ENCODE data around the gene GABRP.

GABRP gene

DNA sequence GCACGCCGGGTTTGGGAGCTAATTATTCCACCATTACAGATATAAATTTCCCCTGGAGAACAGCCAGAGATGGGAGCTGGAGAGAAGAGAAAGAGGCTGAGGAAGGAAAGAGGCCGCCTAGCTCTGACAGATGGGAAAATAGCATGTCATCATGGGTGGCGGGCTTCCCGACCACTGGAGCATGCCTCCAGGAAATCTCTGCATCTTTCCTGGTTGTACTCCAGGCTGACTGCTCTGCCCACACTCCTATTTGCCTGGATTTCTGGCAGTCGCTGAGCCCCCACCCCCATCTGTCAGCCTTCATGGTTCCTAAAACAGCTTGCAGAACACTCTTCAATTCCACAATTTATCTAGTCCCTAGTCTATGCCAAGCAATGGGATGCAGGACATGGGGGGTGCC lies 14.3 kb upstream of the GABRP start:
- Histone ChIP-seq H3K4me1 (ENCODE audit: control insufficient read depth, insufficient read depth, low read length) (no peaks in the 10 kb centered on the region), H3K36me3 (ENCODE audit: control insufficient read depth in 2 of 2, insufficient read depth in 1 of 2, low read length in 2 of 2) (no peaks in the 10 kb centered on the region), H3K4me3 (ENCODE audit: low read depth, low read length) (no peak overlapping the region), H3K9me3 (ENCODE audit: control insufficient read depth, insufficient read depth, low read depth, low read length) (no peaks in the 10 kb centered on the region), H3K27ac (ENCODE audit: extremely low read depth, low read depth, low read length) (no peak overlapping the region)
- POLR2A ChIA-PET, result no interaction called here
- no peak for TF ChIP-seq ZFP3 (tag by site-specific recombination; IDR thresholded peaks at IDR 0.05; ENCODE audit: low read depth)
- TF ChIP-seq, protein P1, sequence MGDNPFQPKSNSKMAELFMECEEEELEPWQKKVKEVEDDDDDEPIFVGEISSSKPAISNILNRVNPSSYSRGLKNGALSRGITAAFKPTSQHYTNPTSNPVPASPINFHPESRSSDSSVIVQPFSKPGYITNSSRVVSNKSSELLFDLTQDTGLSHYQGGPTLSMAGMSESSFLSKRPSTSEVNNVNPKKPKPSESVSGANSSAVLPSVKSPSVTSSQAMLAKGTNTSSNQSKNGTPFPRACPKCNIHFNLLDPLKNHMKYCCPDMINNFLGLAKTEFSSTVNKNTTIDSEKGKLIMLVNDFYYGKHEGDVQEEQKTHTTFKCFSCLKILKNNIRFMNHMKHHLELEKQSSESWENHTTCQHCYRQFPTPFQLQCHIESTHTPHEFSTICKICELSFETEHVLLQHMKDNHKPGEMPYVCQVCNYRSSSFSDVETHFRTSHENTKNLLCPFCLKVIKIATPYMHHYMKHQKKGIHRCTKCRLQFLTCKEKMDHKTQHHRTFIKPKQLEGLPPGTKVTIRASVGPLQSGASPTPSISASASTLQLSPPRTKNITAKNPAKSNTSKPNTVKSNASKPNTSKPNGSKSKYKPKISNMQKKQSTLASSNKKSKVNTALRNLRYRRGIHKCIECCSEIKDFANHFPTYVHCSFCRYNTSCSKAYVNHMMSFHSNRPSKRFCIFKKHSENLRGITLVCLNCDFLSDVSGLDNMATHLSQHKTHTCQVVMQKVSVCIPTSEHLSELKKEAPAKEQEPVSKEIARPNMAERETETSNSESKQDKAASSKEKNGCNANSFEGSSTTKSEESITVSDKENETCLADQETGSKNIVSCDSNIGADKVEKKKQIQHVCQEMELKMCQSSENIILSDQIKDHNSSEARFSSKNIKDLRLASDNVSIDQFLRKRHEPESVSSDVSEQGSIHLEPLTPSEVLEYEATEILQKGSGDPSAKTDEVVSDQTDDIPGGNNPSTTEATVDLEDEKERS (tag by site-specific recombination; IDR thresholded peaks at IDR 0.05), result no peak
- no peak for TF ChIP-seq ZNF341 (tag by site-specific recombination; IDR thresholded peaks at IDR 0.05; ENCODE audit: low read depth)
- no peak for TF ChIP-seq HOXA7 (CRISPR knock-in tag; IDR thresholded peaks at IDR 0.05; ENCODE audit: borderline replicate concordance)
- no peak for TF ChIP-seq ZNF23 (tag by site-specific recombination; IDR thresholded peaks at IDR 0.05; ENCODE audit: borderline replicate concordance)
- TF ChIP-seq ZNF266 (tag by site-specific recombination; IDR thresholded peaks at IDR 0.05; ENCODE audit: low read depth), result no peak
- no peak for TF ChIP-seq ZNF654 (tag by site-specific recombination; IDR thresholded peaks at IDR 0.05; ENCODE audit: low read depth)
- CTCF ChIA-PET, result interaction anchor here (1.4 kb wide), 1 partner anchor 21 kb away, joined by 4 read pairs; no protein-coding TSS in a partner anchor

DNA sequence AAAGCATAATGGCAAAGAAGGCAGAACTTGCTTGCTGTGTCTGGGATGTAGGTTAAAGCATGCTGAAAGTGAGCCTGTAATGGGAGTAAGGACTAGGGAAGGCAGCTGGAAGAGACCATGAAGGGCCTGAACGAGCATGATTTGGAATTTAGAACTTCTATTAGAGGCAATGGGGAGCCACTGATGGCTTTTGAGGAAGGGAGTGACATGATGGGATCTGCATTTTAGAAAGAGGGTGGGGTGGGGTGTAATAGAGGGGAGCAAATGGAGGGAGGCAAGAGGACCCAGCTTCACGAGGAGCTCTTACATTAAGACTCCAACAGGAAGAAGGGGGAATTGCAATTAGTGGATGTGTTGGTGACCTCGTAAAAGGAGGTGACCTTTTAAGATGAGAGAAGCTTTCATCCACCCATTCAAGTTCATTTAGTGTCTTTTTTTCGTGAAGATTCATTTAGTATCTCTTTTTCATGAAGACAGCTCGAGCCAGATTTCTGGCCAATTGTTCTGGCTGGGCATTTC lies 13.6 kb upstream of the GABRP start:
- Histone ChIP-seq H3K36me3 (ENCODE audit: control insufficient read depth in 2 of 2, insufficient read depth in 1 of 2, low read length in 2 of 2) (no peaks in the 10 kb centered on the region), H3K27ac (ENCODE audit: extremely low read depth, low read depth, low read length) (no peak overlapping the region), H3K9me3 (ENCODE audit: control insufficient read depth, insufficient read depth, low read depth, low read length) (no peaks in the 10 kb centered on the region), H3K4me1 (ENCODE audit: control insufficient read depth, insufficient read depth, low read length) (no peaks in the 10 kb centered on the region), H3K4me3 (ENCODE audit: low read depth, low read length) (no peak overlapping the region)
- CTCF ChIA-PET, result interaction anchor here (1.4 kb wide), 1 partner anchor 21 kb away, joined by 4 read pairs; no protein-coding TSS in a partner anchor
- POLR2A ChIA-PET, result no interaction called here
- TF ChIP-seq WT1 (tag by site-specific recombination; IDR thresholded peaks at IDR 0.05) (no peak), ZNF16 (tag by site-specific recombination; IDR thresholded peaks at IDR 0.05; ENCODE audit: low read depth) (peak; percentile 64)

DNA sequence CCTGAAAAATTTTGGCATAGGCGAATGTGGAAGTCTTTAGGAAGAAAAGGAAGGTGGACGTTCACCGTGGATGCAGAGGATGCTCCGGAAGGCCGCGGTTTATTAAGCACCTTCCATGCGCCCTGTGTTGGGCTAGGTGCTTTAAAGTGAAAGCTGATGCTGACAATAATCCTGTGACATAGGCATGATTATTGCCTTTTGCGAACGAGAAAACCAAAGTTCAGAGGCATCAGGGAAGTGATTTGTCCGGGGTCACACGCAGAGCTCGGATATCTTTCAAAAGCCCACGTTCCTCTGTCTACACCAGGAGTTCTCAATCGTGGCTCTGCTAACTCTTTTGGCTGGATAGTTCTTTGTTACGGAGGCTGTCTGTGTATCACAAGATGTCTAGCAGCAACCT lies 12.0 kb upstream of the GABRP start:
- ChIA-PET CTCF (interaction anchor here (1.4 kb wide), 3 partner anchors 20 to 27 kb away, joined by 3 to 4 read pairs (median 4); no protein-coding TSS in a partner anchor), POLR2A (no interaction called here)
- no peak overlapping the region for H3K27ac ChIP-seq (ENCODE audit: extremely low read depth, low read depth, low read length)
- H3K36me3 ChIP-seq (ENCODE audit: control insufficient read depth in 2 of 2, insufficient read depth in 1 of 2, low read length in 2 of 2), result no peaks in the 10 kb centered on the region
- no peaks in the 10 kb centered on the region for H3K4me1 ChIP-seq (ENCODE audit: control insufficient read depth, insufficient read depth, low read length)
- no peaks in the 10 kb centered on the region for H3K9me3 ChIP-seq (ENCODE audit: control insufficient read depth, insufficient read depth, low read depth, low read length)
- H3K4me3 ChIP-seq (ENCODE audit: low read depth, low read length), result no peak overlapping the region
- no peak for TF ChIP-seq ZNF629 (tag by site-specific recombination; IDR thresholded peaks at IDR 0.05)
- no peak for TF ChIP-seq SP3 (tag by site-specific recombination; IDR thresholded peaks at IDR 0.05)
- TF ChIP-seq, protein P2, sequence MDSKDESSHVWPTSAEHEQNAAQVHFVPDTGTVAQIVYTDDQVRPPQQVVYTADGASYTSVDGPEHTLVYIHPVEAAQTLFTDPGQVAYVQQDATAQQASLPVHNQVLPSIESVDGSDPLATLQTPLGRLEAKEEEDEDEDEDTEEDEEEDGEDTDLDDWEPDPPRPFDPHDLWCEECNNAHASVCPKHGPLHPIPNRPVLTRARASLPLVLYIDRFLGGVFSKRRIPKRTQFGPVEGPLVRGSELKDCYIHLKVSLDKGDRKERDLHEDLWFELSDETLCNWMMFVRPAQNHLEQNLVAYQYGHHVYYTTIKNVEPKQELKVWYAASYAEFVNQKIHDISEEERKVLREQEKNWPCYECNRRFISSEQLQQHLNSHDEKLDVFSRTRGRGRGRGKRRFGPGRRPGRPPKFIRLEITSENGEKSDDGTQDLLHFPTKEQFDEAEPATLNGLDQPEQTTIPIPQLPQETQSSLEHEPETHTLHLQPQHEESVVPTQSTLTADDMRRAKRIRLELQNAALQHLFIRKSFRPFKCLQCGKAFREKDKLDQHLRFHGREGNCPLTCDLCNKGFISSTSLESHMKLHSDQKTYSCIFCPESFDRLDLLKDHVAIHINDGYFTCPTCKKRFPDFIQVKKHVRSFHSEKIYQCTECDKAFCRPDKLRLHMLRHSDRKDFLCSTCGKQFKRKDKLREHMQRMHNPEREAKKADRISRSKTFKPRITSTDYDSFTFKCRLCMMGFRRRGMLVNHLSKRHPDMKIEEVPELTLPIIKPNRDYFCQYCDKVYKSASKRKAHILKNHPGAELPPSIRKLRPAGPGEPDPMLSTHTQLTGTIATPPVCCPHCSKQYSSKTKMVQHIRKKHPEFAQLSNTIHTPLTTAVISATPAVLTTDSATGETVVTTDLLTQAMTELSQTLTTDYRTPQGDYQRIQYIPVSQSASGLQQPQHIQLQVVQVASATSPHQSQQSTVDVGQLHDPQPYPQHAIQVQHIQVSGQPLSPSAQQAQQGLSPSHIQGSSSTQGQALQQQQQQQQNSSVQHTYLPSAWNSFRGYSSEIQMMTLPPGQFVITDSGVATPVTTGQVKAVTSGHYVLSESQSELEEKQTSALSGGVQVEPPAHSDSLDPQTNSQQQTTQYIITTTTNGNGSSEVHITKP (tag by site-specific recombination; IDR thresholded peaks at IDR 0.05), result no peak
- TF ChIP-seq ZNF521 (tag by site-specific recombination; IDR thresholded peaks at IDR 0.05), result no peak
- no peak for TF ChIP-seq ZNF654 (tag by site-specific recombination; IDR thresholded peaks at IDR 0.05; ENCODE audit: low read depth)
- TF ChIP-seq, protein P3, sequence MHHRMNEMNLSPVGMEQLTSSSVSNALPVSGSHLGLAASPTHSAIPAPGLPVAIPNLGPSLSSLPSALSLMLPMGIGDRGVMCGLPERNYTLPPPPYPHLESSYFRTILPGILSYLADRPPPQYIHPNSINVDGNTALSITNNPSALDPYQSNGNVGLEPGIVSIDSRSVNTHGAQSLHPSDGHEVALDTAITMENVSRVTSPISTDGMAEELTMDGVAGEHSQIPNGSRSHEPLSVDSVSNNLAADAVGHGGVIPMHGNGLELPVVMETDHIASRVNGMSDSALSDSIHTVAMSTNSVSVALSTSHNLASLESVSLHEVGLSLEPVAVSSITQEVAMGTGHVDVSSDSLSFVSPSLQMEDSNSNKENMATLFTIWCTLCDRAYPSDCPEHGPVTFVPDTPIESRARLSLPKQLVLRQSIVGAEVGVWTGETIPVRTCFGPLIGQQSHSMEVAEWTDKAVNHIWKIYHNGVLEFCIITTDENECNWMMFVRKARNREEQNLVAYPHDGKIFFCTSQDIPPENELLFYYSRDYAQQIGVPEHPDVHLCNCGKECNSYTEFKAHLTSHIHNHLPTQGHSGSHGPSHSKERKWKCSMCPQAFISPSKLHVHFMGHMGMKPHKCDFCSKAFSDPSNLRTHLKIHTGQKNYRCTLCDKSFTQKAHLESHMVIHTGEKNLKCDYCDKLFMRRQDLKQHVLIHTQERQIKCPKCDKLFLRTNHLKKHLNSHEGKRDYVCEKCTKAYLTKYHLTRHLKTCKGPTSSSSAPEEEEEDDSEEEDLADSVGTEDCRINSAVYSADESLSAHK (tag by site-specific recombination; IDR thresholded peaks at IDR 0.05), result no peak
- TF ChIP-seq, protein P4, sequence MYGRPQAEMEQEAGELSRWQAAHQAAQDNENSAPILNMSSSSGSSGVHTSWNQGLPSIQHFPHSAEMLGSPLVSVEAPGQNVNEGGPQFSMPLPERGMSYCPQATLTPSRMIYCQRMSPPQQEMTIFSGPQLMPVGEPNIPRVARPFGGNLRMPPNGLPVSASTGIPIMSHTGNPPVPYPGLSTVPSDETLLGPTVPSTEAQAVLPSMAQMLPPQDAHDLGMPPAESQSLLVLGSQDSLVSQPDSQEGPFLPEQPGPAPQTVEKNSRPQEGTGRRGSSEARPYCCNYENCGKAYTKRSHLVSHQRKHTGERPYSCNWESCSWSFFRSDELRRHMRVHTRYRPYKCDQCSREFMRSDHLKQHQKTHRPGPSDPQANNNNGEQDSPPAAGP (tag by site-specific recombination; IDR thresholded peaks at IDR 0.05), result no peak
- TF ChIP-seq ZNF239 (tag by site-specific recombination; IDR thresholded peaks at IDR 0.05), result no peak
- TF ChIP-seq ZNF660 (tag by site-specific recombination; IDR thresholded peaks at IDR 0.05), result no peak
- TF ChIP-seq ZNF24 (tag by site-specific recombination; IDR thresholded peaks at IDR 0.05), result no peak
- TF ChIP-seq ZNF558 (tag by site-specific recombination; IDR thresholded peaks at IDR 0.05), result no peak

All from HEK293 (cell line).